WTC11 (cell line): ENCODE data around the gene ZDHHC8. TPM values are rescaled to one million over a fixed set of nuclear protein-coding genes. Genes with fewer than 3 reads are reported as not detected.
A peak's percentile ranks its signal among the peaks of the same experiment; 100 is the strongest.

Experiments
- ATAC-seq: fragments of 200-7000 bp; cut with Tn5 transposase; 2 replicates; pipeline ENCODE4 v1.10.0; 2021; ENCODE audit warnings: mild to moderate bottlenecking, moderate library complexity
- CTCF ChIA-PET: fragments of 300-600 bp; sonication (Branson Sonifier 250); formaldehyde crosslinking; loops from one replicate; lab custom pipeline; 2021; ENCODE audit warnings: antibody characterized with exemption; lab: Charles Lee
- POLR2A ChIA-PET: fragments of 350-600 bp; sonication (Branson Sonifier 250); formaldehyde crosslinking; loops from one replicate; lab custom pipeline; 2021; ENCODE audit warnings: antibody characterized with exemption; lab: Charles Lee
- DNase-seq: peaks from one replicate; pipeline ENCODE4 v3.0.0; 2021; ENCODE audit warnings: low spot score
- H3K27ac Mint-ChIP-seq: 2 replicates; pipeline ENCODE4 v1.8.0; 2021; ENCODE audit warnings: mixed read lengths
- H3K27me3 Mint-ChIP-seq: 2 replicates; pipeline ENCODE4 v1.8.0; 2021; ENCODE audit warnings: low read depth, mild to moderate bottlenecking, moderate library complexity, mixed read lengths
- H3K36me3 Mint-ChIP-seq: 2 replicates; pipeline ENCODE4 v1.8.0; 2021; ENCODE audit warnings: mixed read lengths
- H3K4me1 Mint-ChIP-seq: 2 replicates; pipeline ENCODE4 v1.8.0; 2022; ENCODE audit warnings: mixed read lengths
- H3K4me3 Mint-ChIP-seq: 2 replicates; pipeline ENCODE4 v1.8.0; 2021; ENCODE audit warnings: mild to moderate bottlenecking, moderate library complexity, mixed read lengths
- H3K9me3 Mint-ChIP-seq: 2 replicates; pipeline ENCODE4 v1.8.0; 2021; ENCODE audit warnings: mixed read lengths
- CBFB ChIP-seq: sonication (generic); formaldehyde crosslinking; IDR thresholded peaks from 2 replicates; pipeline ENCODE4 v1.8.1; 2022; ENCODE audit warnings: mild to moderate bottlenecking, low read depth, missing genetic modification reagents
- GABPB1 ChIP-seq: sonication (generic); formaldehyde crosslinking; IDR thresholded peaks from 2 replicates; pipeline ENCODE4 v1.8.1; 2023; ENCODE audit warnings: mild to moderate bottlenecking, missing genetic modification reagents
- IRF2 ChIP-seq: sonication (generic); formaldehyde crosslinking; IDR thresholded peaks from 2 replicates; pipeline ENCODE4 v1.8.0; 2022; ENCODE audit warnings: low read depth, missing genetic modification reagents, borderline replicate concordance
- NR1H2 ChIP-seq: sonication (generic); formaldehyde crosslinking; IDR thresholded peaks from 2 replicates; pipeline ENCODE4 v1.9.0; 2021; ENCODE audit warnings: mild to moderate bottlenecking, moderate library complexity, missing genetic modification reagents
- SMAD3 ChIP-seq: sonication (generic); formaldehyde crosslinking; IDR thresholded peaks from 2 replicates; pipeline ENCODE4 v1.8.0; 2022; ENCODE audit warnings: missing genetic modification reagents, mild to moderate bottlenecking, borderline replicate concordance
- SP1 ChIP-seq: sonication (generic); formaldehyde crosslinking; conservative IDR thresholded peaks from 2 replicates; pipeline ENCODE4 v1.8.1; 2022; ENCODE audit warnings: missing genetic modification reagents
- TCF7 ChIP-seq: sonication (generic); formaldehyde crosslinking; IDR thresholded peaks from 2 replicates; pipeline ENCODE4 v1.8.0; 2022; ENCODE audit warnings: mild to moderate bottlenecking, low read depth, missing genetic modification reagents, moderate library complexity
- ZMAT4 ChIP-seq: fragments of 250-450 bp; sonication (Bioruptor Pico); IDR thresholded peaks from 2 replicates; pipeline ENCODE4 v1.9.0; 2021; ENCODE audit warnings: mild to moderate bottlenecking
- ZNF219 ChIP-seq: sonication (generic); formaldehyde crosslinking; IDR thresholded peaks from 2 replicates; pipeline ENCODE4 v1.8.0; 2023; ENCODE audit warnings: missing genetic modification reagents, mild to moderate bottlenecking, borderline replicate concordance
- microRNA-seq: library from miRNA; unstranded; fragments of <30 nt; microRNA quantifications from one replicate; pipeline ENCODE4 v1.2.0, GENCODE V29; 2022; ENCODE audit warnings: borderline number of aligned reads
- total RNA-seq: library from RNA; stranded (reverse); gene quantifications from 3 replicates; pipeline ENCODE4 v1.2.3, GENCODE V29; 2021

The ZDHHC8 gene
- total RNA-seq, 1 experiment from 2014 or later, result 79.7 TPM

- H3K36me3 Mint-ChIP-seq, result no peaks in the 10 kb centered on the region
- DNase-seq, result no peak
- H3K9me3 Mint-ChIP-seq, result no peaks in the 10 kb centered on the region
- no peak overlapping the region for H3K27ac Mint-ChIP-seq
- CTCF ChIA-PET, result interaction anchor here (0.8 to 5.7 kb wide), 13 partner anchors 8 to 125 kb away, joined by 3 to 25 read pairs (median 4); partner anchors contain the start of gene DGCR6L
- H3K4me1 Mint-ChIP-seq, result no peaks in the 10 kb centered on the region
- no peak overlapping the region for H3K4me3 Mint-ChIP-seq
- TF ChIP-seq SMAD3 (CRISPR knock-in tag) (no peak), TCF7 (CRISPR knock-in tag) (no peak), IRF2 (no peak), SP1 (no peak), NR1H2 (no peak), ZNF219 (CRISPR knock-in tag) (no peak), CBFB (CRISPR knock-in tag) (no peak)
- no peaks in the 10 kb centered on the region for H3K27me3 Mint-ChIP-seq
- peak; percentile 60; the same call in 1 of the 2 replicates for ATAC-seq
- POLR2A ChIA-PET, result no interaction called here
Observed at GRCh38 chr22:20194681-20195593, 63.3 kb downstream of the ZDHHC8 start.

GRCh38 chr22:20196094-20196842, 64.7 kb downstream of the ZDHHC8 start:
- ChIA-PET POLR2A (no interaction called here), CTCF (interaction anchor here (0.8 to 5.7 kb wide), 12 partner anchors 10 to 62 kb away, joined by 3 to 25 read pairs (median 5); no protein-coding TSS in a partner anchor)
- TF ChIP-seq GABPB1 (no peak), ZMAT4 (CRISPR knock-in tag) (no peak)
- ATAC-seq (no peak), DNase-seq (no peak)
- Mint-ChIP-seq H3K4me1 (no peaks in the 10 kb centered on the region), H3K36me3 (no peaks in the 10 kb centered on the region), H3K27me3 (no peaks in the 10 kb centered on the region), H3K27ac (no peak overlapping the region), H3K4me3 (no peak overlapping the region), H3K9me3 (no peaks in the 10 kb centered on the region)

Small RNA genes within 50 kb of the gene (microRNA-seq; reads per million reads assigned to microRNA genes)
- gene MIR6816, result not detected

Other genes starting within 250 kb of the ZDHHC8 start
- gene COMT, start 190.0 kb upstream of the ZDHHC8 start, total RNA-seq, result 30.8 to 38.0 TPM (median 36.1 TPM) in 3 replicates
- 15.9 to 18.8 TPM (median 18.8 TPM) in 3 replicates for gene TXNRD2, start 190.0 kb upstream of the ZDHHC8 start, total RNA-seq
- gene ARVCF, start 115.0 kb upstream of the ZDHHC8 start, total RNA-seq, result 58.3 to 65.4 TPM (median 61.3 TPM) in 3 replicates
- 13.2 to 16.8 TPM (median 14.8 TPM) in 3 replicates for gene TANGO2, start 110.7 kb upstream of the ZDHHC8 start, total RNA-seq
- 39.5 to 55.0 TPM (median 41.2 TPM) in 3 replicates for gene DGCR8, start 51.6 kb upstream of the ZDHHC8 start, total RNA-seq
- gene RANBP1, start 15.7 kb upstream of the ZDHHC8 start, total RNA-seq, result 379 to 443 TPM (median 400 TPM) in 3 replicates
- 52.0 to 68.6 TPM (median 53.7 TPM) in 3 replicates for gene TRMT2A, start 14.6 kb upstream of the ZDHHC8 start, total RNA-seq
- gene CCDC188, start 19.3 kb downstream of the ZDHHC8 start, total RNA-seq, result not detected in 3 replicates
- 23.0 to 27.0 TPM (median 25.0 TPM) in 3 replicates for gene RTN4R, start 136.5 kb downstream of the ZDHHC8 start, total RNA-seq
- 61.9 to 68.5 TPM (median 63.6 TPM) in 3 replicates for gene DGCR6L, start 188.3 kb downstream of the ZDHHC8 start, total RNA-seq